Bronchial epithelial cell (primary cell): Measurements from ENCODE around the gene MARCHF6. TPM values are rescaled to one million over a fixed set of nuclear protein-coding genes. Genes with fewer than 3 reads are reported as not detected.

Experiments used
- DNase-seq: peaks from one replicate; pipeline ENCODE4 v3.0.0-alpha.2; 2010; ENCODE audit warnings: low read depth
- FAIRE-seq: peaks from 2 replicates; lab custom pipeline; 2011; peaks lifted over from hg19 to GRCh38; lab: Jason Lieb, UNC
- H3K27me3 ChIP-seq: 2 replicates; pipeline ENCODE4 v1.5.1; 2011; ENCODE audit warnings: low read length; ENCODE audit not compliant: control insufficient read depth, insufficient read depth
- H3K36me3 ChIP-seq: 2 replicates; pipeline ENCODE4 v1.5.1; 2011; ENCODE audit warnings: low read length; ENCODE audit not compliant: control insufficient read depth, insufficient read depth
- H3K4me3 ChIP-seq: 2 replicates; pipeline ENCODE4 v1.5.1; 2011; ENCODE audit warnings: mild to moderate bottlenecking, low read depth, low read length, control low read depth
- total RNA-seq: library from RNA; depleted of rRNA; stranded (reverse); fragments of >200 nt; gene quantifications from 2 replicates; pipeline ENCODE4 v1.2.1, GENCODE V29; 2014
- TF ChIP-seq, protein P1 (sequence below): IDR thresholded peaks from 2 replicates; pipeline ENCODE4 v1.5.1; 2011; ENCODE audit warnings: mild to moderate bottlenecking, moderate library complexity, low read length, control low read depth, inconsistent platforms; ENCODE audit not compliant: insufficient read depth, severe bottlenecking

The MARCHF6 gene
- 62.7 and 65.0 TPM in 2 replicates for total RNA-seq

DNA sequence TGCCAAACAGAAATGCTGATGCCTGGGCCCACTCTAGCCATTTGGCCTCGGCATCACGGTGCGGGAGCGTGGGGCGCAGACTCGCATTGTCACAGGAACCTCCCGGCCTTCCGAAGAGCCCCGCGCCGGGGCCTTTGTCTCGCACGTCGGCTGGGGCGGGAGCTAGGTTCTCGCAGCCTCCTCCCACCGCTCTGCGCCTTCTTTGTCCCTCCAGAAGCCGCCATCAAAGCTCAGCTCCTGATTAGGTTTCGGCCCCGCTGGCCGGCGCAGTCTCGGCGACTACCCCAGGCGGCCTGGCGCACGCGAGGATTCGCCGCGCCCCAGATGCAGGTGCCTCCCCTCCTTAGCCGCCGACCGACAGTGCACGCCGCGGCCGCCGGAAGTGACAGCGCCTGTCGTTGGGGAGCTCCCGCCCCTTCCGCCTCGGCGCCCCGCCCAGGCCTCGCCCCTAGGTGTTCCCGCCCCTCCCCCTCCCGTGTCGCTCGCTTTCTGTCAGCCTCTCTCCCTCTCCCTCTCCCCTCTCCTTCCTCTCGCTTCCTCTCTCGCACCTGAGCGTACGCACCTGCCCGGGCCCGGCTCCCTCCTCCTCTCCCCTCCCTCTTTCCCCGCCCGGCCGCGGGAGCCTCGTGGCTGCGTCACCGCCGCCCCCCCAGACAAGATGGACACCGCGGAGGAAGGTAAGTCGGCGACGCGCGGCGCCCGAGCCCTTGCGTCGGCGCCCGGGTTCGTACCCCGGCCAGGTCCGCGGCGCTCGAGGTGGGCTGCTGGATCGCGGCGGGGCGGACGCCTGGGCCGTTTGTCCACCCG lies at the start of gene MARCHF6:
Gene MARCHF6 (plus strand): TSS at position 455 of the 807 bp plus-strand sequence. CDS start 204 bp downstream, at position 659.
- DNase-seq (peak; percentile 86), FAIRE-seq (no peak)
- Histone ChIP-seq H3K4me3 (peak within 1 kb of the TSS; percentile 53), H3K27me3 (no peaks in the 10 kb centered on the region), H3K36me3 (no peaks in the 10 kb centered on the region)
- TF ChIP-seq, protein P1, sequence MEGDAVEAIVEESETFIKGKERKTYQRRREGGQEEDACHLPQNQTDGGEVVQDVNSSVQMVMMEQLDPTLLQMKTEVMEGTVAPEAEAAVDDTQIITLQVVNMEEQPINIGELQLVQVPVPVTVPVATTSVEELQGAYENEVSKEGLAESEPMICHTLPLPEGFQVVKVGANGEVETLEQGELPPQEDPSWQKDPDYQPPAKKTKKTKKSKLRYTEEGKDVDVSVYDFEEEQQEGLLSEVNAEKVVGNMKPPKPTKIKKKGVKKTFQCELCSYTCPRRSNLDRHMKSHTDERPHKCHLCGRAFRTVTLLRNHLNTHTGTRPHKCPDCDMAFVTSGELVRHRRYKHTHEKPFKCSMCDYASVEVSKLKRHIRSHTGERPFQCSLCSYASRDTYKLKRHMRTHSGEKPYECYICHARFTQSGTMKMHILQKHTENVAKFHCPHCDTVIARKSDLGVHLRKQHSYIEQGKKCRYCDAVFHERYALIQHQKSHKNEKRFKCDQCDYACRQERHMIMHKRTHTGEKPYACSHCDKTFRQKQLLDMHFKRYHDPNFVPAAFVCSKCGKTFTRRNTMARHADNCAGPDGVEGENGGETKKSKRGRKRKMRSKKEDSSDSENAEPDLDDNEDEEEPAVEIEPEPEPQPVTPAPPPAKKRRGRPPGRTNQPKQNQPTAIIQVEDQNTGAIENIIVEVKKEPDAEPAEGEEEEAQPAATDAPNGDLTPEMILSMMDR = no peak

- FAIRE-seq = no peak
Measured at GRCh38 chr5:10303699-10304170, 49.8 kb upstream of the MARCHF6 start.

DNA sequence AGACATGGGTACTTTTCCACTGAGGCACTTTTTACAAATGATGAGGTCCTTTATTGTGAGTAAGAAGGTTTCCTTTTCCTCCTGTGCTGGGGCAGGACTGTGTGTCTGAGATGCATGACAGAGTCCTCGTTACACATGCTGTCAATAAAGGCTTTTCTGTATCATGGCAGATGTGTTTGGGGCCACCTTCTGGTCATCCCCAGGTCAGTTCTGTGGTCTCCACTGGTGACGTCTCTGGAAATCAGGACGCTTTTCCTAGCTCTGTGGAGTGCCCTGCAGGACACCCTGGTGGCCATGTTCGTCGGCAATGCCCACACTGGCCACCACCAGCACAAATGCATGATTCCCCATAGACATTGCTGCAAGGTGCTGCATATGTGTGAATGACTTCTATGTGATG lies 48.6 kb upstream of the MARCHF6 start:
- Histone ChIP-seq H3K4me3 (no peak overlapping the region), H3K27me3 (no peaks in the 10 kb centered on the region), H3K36me3 (no peaks in the 10 kb centered on the region)
- no peak for FAIRE-seq
- no peak for DNase-seq
- TF ChIP-seq, protein P1 = no peak

More at GRCh38 chr5:10303699-10304170, 49.8 kb upstream of the MARCHF6 start:
- H3K36me3 ChIP-seq = no peaks in the 10 kb centered on the region
- no peaks in the 10 kb centered on the region for H3K27me3 ChIP-seq
- no peak overlapping the region for H3K4me3 ChIP-seq
- no peak for DNase-seq
- TF ChIP-seq, protein P1 = no peak

GRCh38 chr5:10306114-10306513 lies 47.4 kb upstream of the MARCHF6 start:
- H3K27me3 ChIP-seq = no peaks in the 10 kb centered on the region
- no peak overlapping the region for H3K4me3 ChIP-seq
- H3K36me3 ChIP-seq = no peaks in the 10 kb centered on the region
- peak; percentile 17 for DNase-seq
- TF ChIP-seq, protein P1 = no peak
- FAIRE-seq = no peak

DNA sequence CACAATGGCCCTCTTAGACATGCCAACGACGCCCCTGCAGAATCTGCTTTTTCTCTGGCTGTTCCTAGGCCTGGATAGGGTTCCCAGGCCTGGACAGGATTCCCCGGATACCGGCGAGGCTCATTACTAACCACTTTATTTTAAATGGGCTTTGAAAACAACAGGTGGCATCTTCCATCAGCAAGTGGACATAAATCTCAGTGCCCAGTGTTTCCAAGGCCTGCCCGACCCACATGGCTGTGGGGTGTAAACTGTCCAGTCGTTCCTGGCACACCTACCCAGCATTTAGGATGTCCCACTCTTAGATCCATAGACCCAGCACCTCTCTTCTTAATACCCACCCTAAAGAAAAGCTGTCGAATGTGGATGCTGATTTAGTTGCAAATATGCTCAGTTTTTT lies 46.7 kb upstream of the MARCHF6 start:
- H3K27me3 ChIP-seq = no peaks in the 10 kb centered on the region
- DNase-seq (no peak), FAIRE-seq (no peak)
- TF ChIP-seq, protein P1 = no peak
- H3K4me3 ChIP-seq = peak overlapping the region; percentile 55
- H3K36me3 ChIP-seq = no peaks in the 10 kb centered on the region
